GM18858 (cell line): ENCODE measurements around the gene CFTR.
"Not testable (repeated sequence)": the region's sequence is repeated elsewhere in the genome, so short reads cannot be mapped to it uniquely, and the experiment has no call there.

Experiments
- ATAC-seq: cut with Tn5 transposase; IDR thresholded peaks from one replicate; pipeline ENCODE4 v1.9.1; 2021; ENCODE audit not compliant: unreplicated experiment

CFTR gene

DNA sequence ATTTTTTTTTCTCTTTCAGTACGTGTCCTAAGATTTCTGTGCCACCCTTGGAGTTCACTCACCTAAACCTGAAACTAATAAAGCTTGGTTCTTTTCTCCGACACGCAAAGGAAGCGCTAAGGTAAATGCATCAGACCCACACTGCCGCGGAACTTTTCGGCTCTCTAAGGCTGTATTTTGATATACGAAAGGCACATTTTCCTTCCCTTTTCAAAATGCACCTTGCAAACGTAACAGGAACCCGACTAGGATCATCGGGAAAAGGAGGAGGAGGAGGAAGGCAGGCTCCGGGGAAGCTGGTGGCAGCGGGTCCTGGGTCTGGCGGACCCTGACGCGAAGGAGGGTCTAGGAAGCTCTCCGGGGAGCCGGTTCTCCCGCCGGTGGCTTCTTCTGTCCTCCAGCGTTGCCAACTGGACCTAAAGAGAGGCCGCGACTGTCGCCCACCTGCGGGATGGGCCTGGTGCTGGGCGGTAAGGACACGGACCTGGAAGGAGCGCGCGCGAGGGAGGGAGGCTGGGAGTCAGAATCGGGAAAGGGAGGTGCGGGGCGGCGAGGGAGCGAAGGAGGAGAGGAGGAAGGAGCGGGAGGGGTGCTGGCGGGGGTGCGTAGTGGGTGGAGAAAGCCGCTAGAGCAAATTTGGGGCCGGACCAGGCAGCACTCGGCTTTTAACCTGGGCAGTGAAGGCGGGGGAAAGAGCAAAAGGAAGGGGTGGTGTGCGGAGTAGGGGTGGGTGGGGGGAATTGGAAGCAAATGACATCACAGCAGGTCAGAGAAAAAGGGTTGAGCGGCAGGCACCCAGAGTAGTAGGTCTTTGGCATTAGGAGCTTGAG, at the start of gene CFTR:
Gene CFTR, plus strand, starts transcription at position 801 of the 830 bp plus-strand sequence. CDS start 70 bp downstream, outside the sequence.
- no peak for ATAC-seq

DNA sequence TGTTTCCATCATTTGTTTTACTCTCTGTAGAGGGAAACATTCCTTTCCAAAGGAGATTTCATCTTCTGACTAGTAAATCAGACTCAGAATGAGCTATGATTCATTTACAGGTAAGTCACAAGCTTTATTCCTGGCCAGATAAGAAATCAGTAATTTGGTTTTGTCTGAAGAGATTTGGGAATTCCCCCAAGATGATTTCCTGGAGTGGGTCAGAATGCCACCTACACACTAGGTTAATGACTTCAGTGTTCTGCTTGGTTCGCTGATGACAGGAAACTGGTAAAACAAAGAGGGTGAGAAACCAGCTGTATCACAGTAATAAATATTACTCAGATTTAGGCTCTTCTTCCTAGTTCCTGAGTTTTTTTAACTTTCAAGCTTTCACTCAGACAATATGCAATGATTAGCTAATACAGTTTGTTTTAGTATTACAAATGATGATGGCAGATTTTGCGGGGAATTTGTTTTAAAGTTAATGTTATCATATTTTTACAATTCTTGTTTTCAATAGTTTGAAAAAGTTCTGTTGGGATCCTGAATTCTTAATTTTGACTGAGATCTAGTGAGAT, 44.3 kb upstream of the CFTR start:
- ATAC-seq, result peak; percentile 98

GRCh38 chr7:117444646-117445045, 35.2 kb upstream of the CFTR start:
- no peak for ATAC-seq

DNA sequence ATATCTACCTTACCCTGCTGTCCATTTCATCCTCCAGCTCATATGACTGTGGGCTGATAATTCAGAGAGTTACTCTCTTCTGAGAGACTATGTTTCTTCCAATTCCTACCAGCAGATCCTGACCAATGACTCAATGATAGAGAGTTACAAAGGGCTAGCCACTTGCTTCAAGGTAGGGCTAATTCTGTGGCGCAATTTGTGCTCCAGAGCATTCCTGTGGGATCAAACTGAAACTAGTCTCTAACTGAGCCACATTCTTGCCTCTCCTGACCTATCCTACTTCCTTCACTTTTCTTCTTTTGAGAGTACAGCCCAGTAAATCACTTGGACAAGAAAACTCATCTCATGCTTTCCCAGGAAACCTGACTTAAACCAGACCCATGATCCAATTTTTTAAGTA, 34.6 kb upstream of the CFTR start:
- ATAC-seq, result no peak

DNA sequence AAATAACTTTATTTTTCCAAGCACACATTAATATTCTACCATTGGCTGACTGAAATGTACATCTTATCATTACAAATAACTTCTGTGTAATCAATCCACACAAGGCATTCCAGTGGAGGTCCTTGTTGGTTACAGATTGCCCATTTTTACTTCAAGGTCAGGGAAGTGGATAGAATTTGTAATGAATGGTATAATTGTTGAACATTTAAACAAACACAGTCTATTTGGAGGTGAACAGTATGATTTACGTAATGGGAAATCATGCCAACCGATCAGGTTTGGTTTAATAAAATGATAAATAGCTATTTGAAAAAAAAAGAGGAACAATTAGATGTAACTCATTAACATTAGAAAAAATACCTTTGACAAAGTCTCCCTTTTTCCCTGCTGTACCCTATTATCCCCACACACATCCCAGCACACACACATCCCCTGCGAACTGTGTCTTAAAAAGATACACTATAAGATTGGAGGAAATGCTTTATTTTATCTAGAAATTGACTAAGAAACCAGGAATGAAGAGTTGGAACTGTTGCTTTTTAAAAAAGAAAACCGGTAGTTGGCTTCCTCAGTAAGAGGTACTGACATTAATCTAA, 33.5 kb upstream of the CFTR start:
- ATAC-seq, result no peak

GRCh38 chr7:117448655-117449054, 31.2 kb upstream of the CFTR start:
- no peak for ATAC-seq

GRCh38 chr7:117458977-117459583, 20.7 kb upstream of the CFTR start:
- ATAC-seq, result no peak

- no peak for ATAC-seq
Observed at GRCh38 chr7:117459735-117460134, 20.1 kb upstream of the CFTR start.

DNA sequence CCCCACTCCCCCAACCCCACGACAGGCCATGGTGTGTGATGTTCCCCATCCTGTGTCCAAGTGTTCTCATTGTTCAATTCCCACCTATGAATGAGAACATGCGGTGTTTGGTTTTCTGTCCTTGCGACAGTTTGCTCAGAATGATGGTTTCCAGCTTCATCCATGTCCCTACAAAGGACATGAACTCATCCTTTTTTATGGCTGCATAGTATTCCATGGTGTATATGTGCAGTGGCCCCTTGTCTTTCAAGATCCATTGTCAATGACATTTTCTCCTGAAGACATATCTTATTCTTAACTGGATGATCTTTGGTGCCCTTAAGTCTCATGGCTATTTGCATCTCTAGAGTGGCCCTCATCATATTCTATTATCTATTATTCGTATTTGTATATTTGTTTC, 19.0 kb upstream of the CFTR start:
- ATAC-seq, result not testable (repeated sequence)

DNA sequence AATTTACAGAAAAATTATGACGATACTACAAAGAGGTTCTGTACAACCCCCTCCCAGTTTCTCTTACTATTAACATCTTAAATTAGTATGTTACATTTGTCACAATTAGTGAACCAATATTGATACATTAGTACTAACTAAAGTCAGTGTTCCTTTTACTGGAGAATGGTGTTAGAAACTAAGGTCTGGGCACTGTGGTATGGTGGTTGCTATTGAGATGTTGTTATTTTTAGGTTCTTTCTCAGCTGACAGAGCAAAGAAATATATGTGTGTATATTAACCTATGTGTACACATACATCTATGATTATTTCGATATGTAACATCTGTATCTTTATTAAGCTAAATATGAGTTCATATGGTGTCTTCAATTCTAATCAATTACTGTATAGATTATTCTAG, 11.7 kb upstream of the CFTR start:
- ATAC-seq, result no peak

DNA sequence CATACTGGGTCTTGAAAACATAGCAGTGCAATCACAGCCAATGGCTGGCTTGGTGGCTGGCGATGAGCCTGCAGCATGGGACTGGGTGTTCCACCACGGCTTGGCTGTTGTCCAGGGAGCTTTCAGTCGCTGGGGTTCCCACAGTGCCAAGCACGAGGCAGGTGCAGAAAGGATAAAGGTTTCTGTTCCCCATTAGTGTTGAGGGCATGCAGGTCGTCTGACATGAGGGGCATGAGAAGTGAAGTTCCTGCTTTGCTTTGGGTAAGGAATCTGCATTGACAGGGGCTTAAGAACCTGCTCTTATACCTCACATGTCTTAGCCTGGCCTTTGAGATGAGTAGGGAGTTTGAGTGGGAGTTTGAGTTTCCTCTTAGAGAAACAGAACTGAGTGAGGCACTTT, 9.0 kb upstream of the CFTR start:
- ATAC-seq, result peak; percentile 45

DNA sequence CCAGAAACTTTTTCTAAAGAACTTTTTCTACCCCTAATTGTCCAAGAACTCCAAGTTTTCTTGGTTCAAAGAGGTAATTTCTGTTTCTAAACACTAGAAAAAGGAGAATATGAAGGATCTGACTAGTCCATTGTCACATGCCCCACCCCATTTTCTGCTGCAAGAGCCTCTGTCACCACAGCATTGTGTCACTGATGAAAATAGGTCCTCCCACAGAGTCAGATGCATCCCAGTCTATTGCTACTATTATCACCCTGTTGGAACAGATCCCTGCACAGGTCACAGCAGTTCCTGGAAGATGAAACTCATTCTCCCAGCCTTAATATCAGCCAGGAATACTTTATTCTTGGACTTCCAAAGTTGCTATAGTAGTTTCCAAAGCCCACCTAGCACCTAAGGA, 7.5 kb upstream of the CFTR start:
- no peak for ATAC-seq

GRCh38 chr7:117476557-117477215, 3.1 kb upstream of the CFTR start:
- no peak for ATAC-seq

DNA sequence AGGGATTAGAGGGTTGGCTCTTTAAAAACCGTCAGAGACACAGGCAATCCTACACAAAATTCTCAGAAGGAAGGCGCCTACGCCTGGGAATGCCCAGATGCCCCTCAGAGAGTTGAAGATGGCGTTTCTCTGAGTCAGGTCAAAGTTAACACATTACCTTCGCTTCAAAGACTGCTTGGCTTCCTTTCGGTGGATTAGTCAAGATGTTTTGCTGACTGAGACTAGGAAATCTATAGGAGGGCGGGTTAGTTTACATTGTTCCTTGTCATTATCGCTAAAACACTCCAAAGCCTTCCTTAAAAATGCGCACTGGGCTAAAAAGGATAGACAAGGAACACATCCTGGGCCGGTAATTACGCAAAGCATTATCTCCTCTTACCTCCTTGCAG, 995 bp upstream of the CFTR start:
- no peak for ATAC-seq

GRCh38 chr7:117480055-117480362, 184 bp downstream of the CFTR start:
- ATAC-seq, result no peak

GRCh38 chr7:117480978-117481377, 1.2 kb downstream of the CFTR start:
- ATAC-seq, result no peak

- no peak for ATAC-seq
Observed at GRCh38 chr7:117485118-117485620, 5.3 kb downstream of the CFTR start.

GRCh38 chr7:117489016-117489415, 9.2 kb downstream of the CFTR start:
- ATAC-seq, result no peak

DNA sequence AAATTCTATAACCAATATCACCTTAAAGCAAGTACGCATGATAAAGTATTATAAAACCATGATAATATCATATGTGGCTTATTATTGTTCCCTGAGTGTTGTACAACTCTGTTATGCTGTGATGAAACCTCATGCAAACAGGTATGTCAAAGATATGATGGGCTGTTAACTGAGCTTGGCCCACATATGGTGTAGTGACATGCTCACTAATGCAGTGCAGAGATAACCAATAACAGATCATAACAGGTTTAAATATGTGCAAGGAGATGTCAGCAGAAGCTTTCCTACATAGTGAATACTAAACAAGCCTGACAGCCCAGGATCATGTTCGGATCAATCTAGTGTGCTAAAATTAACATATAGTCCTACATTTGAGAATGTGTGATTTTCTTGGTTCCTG, 9.6 kb downstream of the CFTR start:
- ATAC-seq, result no peak

GRCh38 chr7:117489911-117490310, 10.1 kb downstream of the CFTR start:
- ATAC-seq, result no peak

- ATAC-seq, result no peak
Observed at GRCh38 chr7:117492649-117493048, 12.8 kb downstream of the CFTR start.
